Measurements from ENCODE around the gene GMPPA.

Gene GMPPA

GRCh38 chr2:219506802-219507526, 8.3 kb downstream of the GMPPA start:
- no peak for DNase-seq (ENCODE audit: low spot score)

GRCh38 chr2:219507581-219508443, 9.1 kb downstream of the GMPPA start:
- DNase-seq (ENCODE audit: low spot score): no peak

GRCh38 chr2:219508444-219508734, 9.7 kb downstream of the GMPPA start:
- no peak for DNase-seq (ENCODE audit: low spot score)

- no peak for DNase-seq (ENCODE audit: low spot score)
Observed at GRCh38 chr2:219508971-219509779, 10.5 kb downstream of the GMPPA start.

GRCh38 chr2:219509780-219510511, 11.3 kb downstream of the GMPPA start:
- DNase-seq (ENCODE audit: low spot score): peak; percentile 86

- DNase-seq (ENCODE audit: low spot score): no peak
Observed at GRCh38 chr2:219510512-219511135, 11.9 kb downstream of the GMPPA start.

- DNase-seq (ENCODE audit: low spot score): no peak
Observed at GRCh38 chr2:219511547-219512325, 13.0 kb downstream of the GMPPA start.

GRCh38 chr2:219512524-219513216, 14.0 kb downstream of the GMPPA start:
- DNase-seq (ENCODE audit: low spot score): no peak

GRCh38 chr2:219513787-219514186, 15.1 kb downstream of the GMPPA start:
- DNase-seq (ENCODE audit: low spot score): no peak

- DNase-seq (ENCODE audit: low spot score): no peak
Observed at GRCh38 chr2:219514196-219514761, 15.6 kb downstream of the GMPPA start, which contains the start of gene ASIC4. Gene ASIC4, plus strand, starts transcription at chr2:219514482. Its CDS starts 243 bp downstream, at chr2:219514725.

GRCh38 chr2:219514836-219515235, 16.1 kb downstream of the GMPPA start:
- no peak for DNase-seq (ENCODE audit: low spot score)

GRCh38 chr2:219515874-219516629, 17.4 kb downstream of the GMPPA start:
- DNase-seq (ENCODE audit: low spot score): no peak

- no peak for DNase-seq (ENCODE audit: low spot score)
Observed at GRCh38 chr2:219516888-219517287, 18.2 kb downstream of the GMPPA start.

- no peak for DNase-seq (ENCODE audit: low spot score)
Observed at GRCh38 chr2:219517954-219518778, 19.5 kb downstream of the GMPPA start.

GRCh38 chr2:219519526-219519916, 20.8 kb downstream of the GMPPA start:
- no peak for DNase-seq (ENCODE audit: low spot score)

GRCh38 chr2:219520079-219520478, 21.4 kb downstream of the GMPPA start:
- no peak for DNase-seq (ENCODE audit: low spot score)

GRCh38 chr2:219521066-219521880, 22.6 kb downstream of the GMPPA start:
- DNase-seq (ENCODE audit: low spot score): peak; percentile 97
